ENCODE results near the gene BNIPL. TPM values are rescaled to one million over a fixed set of nuclear protein-coding genes. Genes with fewer than 3 reads are reported as not detected.

Gene BNIPL
- total and polyA plus RNA-seq, 2 of the 8 experiments (the other 6 are each of a cell fraction or from before 2014, with no cell fraction given): 2.4 to 3.3 TPM

DNA sequence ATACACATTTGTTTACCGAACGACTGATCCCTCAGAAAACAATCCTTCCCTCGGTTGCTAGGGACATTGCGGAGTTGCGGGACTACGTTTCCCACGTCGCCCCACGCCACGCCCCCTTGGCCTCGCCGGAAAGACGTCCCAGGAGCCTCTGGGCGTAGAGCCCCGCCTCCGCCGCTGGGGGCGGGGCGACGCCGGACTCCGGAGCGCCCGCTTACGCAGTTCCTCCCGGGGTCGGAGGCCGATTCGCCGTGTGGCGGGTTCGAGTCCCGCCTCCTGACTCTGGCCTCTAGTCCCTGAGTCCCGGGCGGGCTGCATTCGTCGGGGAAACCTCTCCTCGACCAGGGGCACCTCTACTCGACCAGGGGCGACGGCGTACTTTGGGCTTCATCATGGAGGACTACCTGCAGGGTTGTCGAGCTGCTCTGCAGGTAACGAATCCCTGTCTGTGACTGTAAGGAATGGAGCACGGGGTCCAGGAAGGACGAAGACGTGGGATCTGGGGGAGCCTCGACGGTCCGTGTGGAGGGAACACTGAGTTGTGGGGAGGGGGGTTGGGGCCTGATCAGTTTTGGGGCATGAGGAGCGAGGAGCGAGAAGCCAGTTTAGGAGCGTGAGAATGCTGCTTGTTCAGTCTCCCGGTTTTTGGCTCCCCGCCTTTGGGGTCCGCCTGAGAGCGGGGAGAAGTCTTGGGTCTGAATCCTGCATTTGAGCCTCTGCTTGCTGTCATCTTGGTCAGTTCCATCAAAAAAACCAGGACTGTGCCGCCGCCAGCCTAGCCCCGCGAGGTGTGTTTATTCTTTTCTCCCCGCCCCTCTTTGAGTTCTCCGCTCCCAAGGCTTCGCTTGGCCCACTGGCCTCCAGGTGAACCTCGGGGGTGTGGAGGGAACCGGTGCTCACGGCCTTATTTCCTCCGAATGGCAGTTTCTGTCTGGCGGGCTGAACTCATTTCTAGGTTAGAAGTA lies 27.9 kb upstream of the BNIPL start, which contains the start of gene PRUNE1 (continued):
- TF ChIP-seq KDM5A (IDR thresholded peaks at IDR 0.05; ENCODE audit: low read length) (no peak), SIRT6 (IDR thresholded peaks at IDR 0.05; ENCODE audit: low read length) (no peak), RFX5 (IDR thresholded peaks at IDR 0.05; ENCODE audit: borderline replicate concordance, low read depth, low read length) (peak; percentile 61; the same call in 1 of the 2 replicates), CEBPB (IDR thresholded peaks at IDR 0.05; ENCODE audit: low read depth, low read length) (no peak), ASH2L (IDR thresholded peaks at IDR 0.05; ENCODE audit: low read length) (peak; percentile 80), E2F6 (IDR thresholded peaks at IDR 0.05) (peak; percentile 71), GABPA (IDR thresholded peaks at IDR 0.05; ENCODE audit: borderline replicate concordance, insufficient read depth, low read length) (no peak), CTBP2 (IDR thresholded peaks at IDR 0.05; ENCODE audit: borderline replicate concordance, insufficient read depth, insufficient read length, low read length) (no peak), POLR2A (IDR thresholded peaks at IDR 0.05; ENCODE audit: control extremely low read depth in 1 of 2, low read depth in 2 of 2, low read length in 2 of 2) (peak in 1 of 2 experiments; percentile 35; a peak in 1 of 3 replicates), NANOG (IDR thresholded peaks at IDR 0.05; ENCODE audit: insufficient read depth, low read depth, low read length, poor library complexity, severe bottlenecking) (no peak), RAD21 (IDR thresholded peaks at IDR 0.05 in 1 of 2, conservative IDR thresholded peaks at IDR 0.05 in 1 of 2; ENCODE audit: low read depth in 2 of 2, low read length in 2 of 2) (no peak), MAX (IDR thresholded peaks at IDR 0.05) (peak; percentile 68; the same call in 1 of the 2 replicates), SRF (IDR thresholded peaks at IDR 0.05; ENCODE audit: low read depth, low read length) (no peak), SAP30 (IDR thresholded peaks at IDR 0.05; ENCODE audit: insufficient read depth, insufficient replicate concordance, low read length) (no peak), SP1 (IDR thresholded peaks at IDR 0.05; ENCODE audit: low read depth, low read length) (peak; percentile 77; the same call in 1 of the 2 replicates), BACH1 (IDR thresholded peaks at IDR 0.05; ENCODE audit: low read length) (0 out of 2 replicates have a peak, but pooled peaks have one; percentile 10), CREB1 (IDR thresholded peaks at IDR 0.05) (peak; percentile 85), CHD1 (IDR thresholded peaks at IDR 0.05; ENCODE audit: low read depth, low read length) (no peak; the same call in 1 of the 2 replicates), KDM4A (IDR thresholded peaks at IDR 0.05; ENCODE audit: low read depth, low read length, severe bottlenecking) (peak; percentile 58), MAFK (IDR thresholded peaks at IDR 0.05; ENCODE audit: low read depth, low read length) (no peak), PHF8 (conservative IDR thresholded peaks at IDR 0.05; ENCODE audit: low read depth, low read length) (peak; percentile 70), EP300 (IDR thresholded peaks at IDR 0.05; ENCODE audit: borderline replicate concordance in 1 of 2, low read depth in 2 of 2, low read length in 2 of 2) (no peak)

Measured in H1 (cell line).